DOHH2 (cell line): ENCODE results near the gene TIAM2.

Source experiments
- H3F3A ChIP-seq: fragments of 200-600 bp; sonication (generic), shearing (Covaris generic); 2 replicates; pipeline ENCODE4 v1.6.0; 2016; ENCODE audit warnings: antibody characterized with exemption, mild to moderate bottlenecking; ENCODE audit not compliant: control insufficient read depth, insufficient read depth
- H3K27ac ChIP-seq: fragments of 200-600 bp; sonication (generic); 2 replicates; pipeline ENCODE4 v1.5.1; 2014; ENCODE audit warnings: low read depth, mild to moderate bottlenecking, low read length, moderate library complexity
- H3K27me3 ChIP-seq: fragments of 200-600 bp; sonication (generic); 2 replicates; pipeline ENCODE4 v1.6.1; 2014; ENCODE audit warnings: mild to moderate bottlenecking, low read length, mixed read lengths; ENCODE audit not compliant: control insufficient read depth
- H3K36me3 ChIP-seq: fragments of 200-600 bp; sonication (generic); 2 replicates; pipeline ENCODE4 v1.6.1; 2014; ENCODE audit warnings: mild to moderate bottlenecking, low read length, moderate library complexity, mixed read lengths; ENCODE audit not compliant: control insufficient read depth
- H3K4me1 ChIP-seq: fragments of 200-600 bp; sonication (generic); 2 replicates; pipeline ENCODE4 v1.6.1; 2014; ENCODE audit warnings: mild to moderate bottlenecking, low read length, mixed read lengths; ENCODE audit not compliant: control insufficient read depth
- H3K4me2 ChIP-seq: fragments of 200-600 bp; sonication (generic); 2 replicates; pipeline ENCODE4 v1.6.0; 2014; ENCODE audit warnings: mild to moderate bottlenecking, low read length, moderate library complexity
- H3K4me3 ChIP-seq: fragments of 200-600 bp; sonication (generic); 2 replicates; pipeline ENCODE4 v1.5.1; 2014; ENCODE audit warnings: mild to moderate bottlenecking, low read length, mixed read lengths
- H3K79me2 ChIP-seq: fragments of 200-600 bp; sonication (generic); 2 replicates; pipeline ENCODE4 v1.6.1; 2014; ENCODE audit warnings: mild to moderate bottlenecking, low read length, mixed read lengths; ENCODE audit not compliant: control insufficient read depth
- H3K9me2 ChIP-seq: fragments of 200-600 bp; sonication (generic); replicated peaks from 2 replicates; pipeline ENCODE4 v1.6.1; 2014; ENCODE audit warnings: mild to moderate bottlenecking, low read length, mixed read lengths; ENCODE audit not compliant: control insufficient read depth
- H3K9me3 ChIP-seq: fragments of 200-600 bp; sonication (generic); 2 replicates; pipeline ENCODE4 v1.6.1; 2014; ENCODE audit warnings: antibody characterized with exemption, low read length, mixed read lengths; ENCODE audit not compliant: control insufficient read depth, insufficient read depth
- H4K20me1 ChIP-seq: fragments of 200-600 bp; sonication (generic); 2 replicates; pipeline ENCODE4 v1.6.0; 2014; ENCODE audit warnings: low read depth, mild to moderate bottlenecking, antibody characterized with exemption, low read length, moderate library complexity; ENCODE audit not compliant: control insufficient read depth, insufficient read depth
- CTCF ChIP-seq: fragments of 200-600 bp; sonication (generic); IDR thresholded peaks from one replicate; pipeline ENCODE4 v1.5.1; 2014; ENCODE audit warnings: antibody characterized with exemption, mild to moderate bottlenecking, low read depth, low read length; ENCODE audit not compliant: poor library complexity, severe bottlenecking
- EZH2phosphoT487 ChIP-seq: fragments of 200-600 bp; sonication (generic); IDR thresholded peaks from 2 replicates; pipeline ENCODE4 v1.6.1; 2017; ENCODE audit warnings: borderline replicate concordance, mild to moderate bottlenecking, antibody characterized with exemption, low read length, moderate library complexity, mixed read lengths

TIAM2 gene

GRCh38 chr6:155306958-155307357 is 311.8 kb downstream of the TIAM2 start:
- no peak overlapping the region for H3K4me3 ChIP-seq
- H3K27ac ChIP-seq, result no peak overlapping the region
- peaks cover 3% of the 10 kb centered on the region; the same call in 1 of the 2 replicates for H3F3A ChIP-seq
- peaks cover 85% of the 10 kb centered on the region for H3K36me3 ChIP-seq
- no peak overlapping the region for H3K4me2 ChIP-seq
- no peaks in the 10 kb centered on the region for H3K27me3 ChIP-seq
- no peak for TF ChIP-seq EZH2phosphoT487
- TF ChIP-seq CTCF, result no peak
- no peaks in the 10 kb centered on the region for H3K9me3 ChIP-seq
- 0 out of 2 replicates have a peak, but pooled peaks cover under 1% of the 10 kb centered on the region for H3K4me1 ChIP-seq
- peaks cover 42% of the 10 kb centered on the region for H3K79me2 ChIP-seq
- H4K20me1 ChIP-seq, result no peaks in the 10 kb centered on the region
- H3K9me2 ChIP-seq, result no peaks in the 10 kb centered on the region
